OCI-LY1 (cell line): ENCODE measurements around the gene DOCK1.

Experiments used
- H2AFZ ChIP-seq: fragments of 200-600 bp; sonication (generic), shearing (Covaris generic); 2 replicates; pipeline ENCODE4 v1.6.0; 2014; ENCODE audit warnings: antibody characterized with exemption, mild to moderate bottlenecking, low read length
- H3F3A ChIP-seq: fragments of 200-600 bp; sonication (generic), shearing (Covaris generic); 2 replicates; pipeline ENCODE4 v1.6.0; 2014; ENCODE audit warnings: mild to moderate bottlenecking, antibody characterized with exemption, low read length, moderate library complexity; ENCODE audit not compliant: insufficient read depth
- H3K27ac ChIP-seq: fragments of 200-600 bp; sonication (generic); 2 replicates; pipeline ENCODE4 v1.5.1; 2014; ENCODE audit warnings: low read length, mixed run types, mild to moderate bottlenecking, low read depth; ENCODE audit not compliant: poor library complexity, severe bottlenecking
- H3K27me3 ChIP-seq: fragments of 200-600 bp; sonication (generic); 2 replicates; pipeline ENCODE4 v1.6.0; 2014; ENCODE audit warnings: antibody characterized with exemption, mild to moderate bottlenecking, low read length, moderate library complexity; ENCODE audit not compliant: insufficient read depth
- H3K36me3 ChIP-seq: fragments of 200-600 bp; sonication (generic); 2 replicates; pipeline ENCODE4 v1.6.1; 2014; ENCODE audit warnings: mild to moderate bottlenecking, antibody characterized with exemption, low read length, moderate library complexity, mixed read lengths; ENCODE audit not compliant: insufficient read depth
- H3K4me1 ChIP-seq: fragments of 200-600 bp; sonication (generic); 2 replicates; pipeline ENCODE4 v1.5.1; 2014; ENCODE audit warnings: mild to moderate bottlenecking, low read length, moderate library complexity; ENCODE audit not compliant: insufficient read depth, severe bottlenecking
- H3K4me2 ChIP-seq: fragments of 200-600 bp; sonication (generic), shearing (Covaris generic); 2 replicates; pipeline ENCODE4 v1.6.1; 2014; ENCODE audit warnings: low read length
- H3K4me3 ChIP-seq: fragments of 200-600 bp; sonication (generic); 2 replicates; pipeline ENCODE4 v1.5.1; 2014; ENCODE audit warnings: low read length, low read depth, mild to moderate bottlenecking, mixed read lengths; ENCODE audit not compliant: poor library complexity, severe bottlenecking
- H3K79me2 ChIP-seq: fragments of 200-600 bp; shearing (Covaris generic); 2 replicates; pipeline ENCODE4 v1.6.1; 2016; ENCODE audit warnings: mixed run types, low read length, mixed read lengths; ENCODE audit not compliant: insufficient read depth
- H3K9ac ChIP-seq: fragments of 200-600 bp; sonication (generic), shearing (Covaris generic); 2 replicates; pipeline ENCODE4 v1.6.1; 2014; ENCODE audit warnings: mild to moderate bottlenecking, low read length, mixed read lengths
- H3K9me2 ChIP-seq: fragments of 200-600 bp; sonication (generic), shearing (Covaris generic); 2 replicates; pipeline ENCODE4 v1.6.1; 2014; ENCODE audit warnings: low read depth, mild to moderate bottlenecking, low read length, mixed read lengths
- H3K9me3 ChIP-seq: fragments of 200-600 bp; shearing (Covaris generic); 2 replicates; pipeline ENCODE4 v1.6.1; 2014; ENCODE audit warnings: low read length, mixed read lengths
- H4K20me1 ChIP-seq: fragments of 200-600 bp; sonication (generic), shearing (Covaris generic); 2 replicates; pipeline ENCODE4 v1.6.0; 2016; ENCODE audit warnings: mild to moderate bottlenecking, low read length; ENCODE audit not compliant: insufficient read depth
- CTCF ChIP-seq: fragments of 200-600 bp; sonication (generic), shearing (Covaris generic); IDR thresholded peaks from 2 replicates; pipeline ENCODE4 v1.5.1; 2017; ENCODE audit warnings: mild to moderate bottlenecking, antibody characterized with exemption, low read length, moderate library complexity, mixed read lengths
- EZH2 ChIP-seq: fragments of 200-600 bp; sonication (generic), shearing (Covaris generic); IDR thresholded peaks from 2 replicates; pipeline ENCODE4 v1.8.0; 2017; ENCODE audit warnings: borderline replicate concordance, mixed run types, mild to moderate bottlenecking, antibody characterized with exemption, low read length, moderate library complexity, mixed read lengths

The DOCK1 gene

GRCh38 chr10:127221281-127221680 lies 316.1 kb downstream of the DOCK1 start:
- H3K79me2 ChIP-seq, result no peaks in the 10 kb centered on the region
- no peaks in the 10 kb centered on the region for H3K9me3 ChIP-seq
- TF ChIP-seq CTCF (no peak), EZH2 (no peak)
- no peak overlapping the region for H3K27ac ChIP-seq
- no peaks in the 10 kb centered on the region for H3K4me1 ChIP-seq
- H3K36me3 ChIP-seq, result no peaks in the 10 kb centered on the region
- no peak overlapping the region for H3K9ac ChIP-seq
- no peak overlapping the region for H3K4me2 ChIP-seq
- no peaks in the 10 kb centered on the region for H3F3A ChIP-seq
- H4K20me1 ChIP-seq, result no peaks in the 10 kb centered on the region
- H2AFZ ChIP-seq, result no peak overlapping the region
- no peaks in the 10 kb centered on the region for H3K9me2 ChIP-seq
- no peak overlapping the region for H3K4me3 ChIP-seq
- no peaks in the 10 kb centered on the region for H3K27me3 ChIP-seq

GRCh38 chr10:127227027-127227426 lies 321.8 kb downstream of the DOCK1 start:
- Histone ChIP-seq H3K9me2 (no peaks in the 10 kb centered on the region), H3K36me3 (no peaks in the 10 kb centered on the region), H2AFZ (no peak overlapping the region), H3K4me2 (no peak overlapping the region), H4K20me1 (no peaks in the 10 kb centered on the region), H3K27ac (no peak overlapping the region), H3K9ac (no peak overlapping the region), H3K79me2 (no peaks in the 10 kb centered on the region), H3K4me3 (no peak overlapping the region), H3K4me1 (no peaks in the 10 kb centered on the region), H3K27me3 (no peaks in the 10 kb centered on the region), H3K9me3 (no peaks in the 10 kb centered on the region), H3F3A (no peaks in the 10 kb centered on the region)
- TF ChIP-seq EZH2 (no peak), CTCF (no peak)

GRCh38 chr10:127227663-127228062 lies 322.4 kb downstream of the DOCK1 start:
- no peaks in the 10 kb centered on the region for H3K9me3 ChIP-seq
- no peaks in the 10 kb centered on the region for H3F3A ChIP-seq
- H3K79me2 ChIP-seq, result no peaks in the 10 kb centered on the region
- TF ChIP-seq CTCF (no peak), EZH2 (no peak)
- H3K27ac ChIP-seq, result no peak overlapping the region
- H4K20me1 ChIP-seq, result no peaks in the 10 kb centered on the region
- H3K9me2 ChIP-seq, result no peaks in the 10 kb centered on the region
- no peak overlapping the region for H3K4me2 ChIP-seq
- H2AFZ ChIP-seq, result no peak overlapping the region
- H3K4me3 ChIP-seq, result no peak overlapping the region
- no peaks in the 10 kb centered on the region for H3K36me3 ChIP-seq
- no peak overlapping the region for H3K9ac ChIP-seq
- H3K4me1 ChIP-seq, result no peaks in the 10 kb centered on the region
- H3K27me3 ChIP-seq, result no peaks in the 10 kb centered on the region
